ENCODE measurements around the gene LNX1.

The LNX1 gene

GRCh38 chr4:53543561-53543960 lies 47.7 kb downstream of the LNX1 start:
- no peak overlapping the region for H3K4me3 ChIP-seq
- TF ChIP-seq CTCF (IDR thresholded peaks at IDR 0.05): no peak
- H3K27ac ChIP-seq: no peak overlapping the region
- DNase-seq (ENCODE audit: low spot score): no peak

DNA sequence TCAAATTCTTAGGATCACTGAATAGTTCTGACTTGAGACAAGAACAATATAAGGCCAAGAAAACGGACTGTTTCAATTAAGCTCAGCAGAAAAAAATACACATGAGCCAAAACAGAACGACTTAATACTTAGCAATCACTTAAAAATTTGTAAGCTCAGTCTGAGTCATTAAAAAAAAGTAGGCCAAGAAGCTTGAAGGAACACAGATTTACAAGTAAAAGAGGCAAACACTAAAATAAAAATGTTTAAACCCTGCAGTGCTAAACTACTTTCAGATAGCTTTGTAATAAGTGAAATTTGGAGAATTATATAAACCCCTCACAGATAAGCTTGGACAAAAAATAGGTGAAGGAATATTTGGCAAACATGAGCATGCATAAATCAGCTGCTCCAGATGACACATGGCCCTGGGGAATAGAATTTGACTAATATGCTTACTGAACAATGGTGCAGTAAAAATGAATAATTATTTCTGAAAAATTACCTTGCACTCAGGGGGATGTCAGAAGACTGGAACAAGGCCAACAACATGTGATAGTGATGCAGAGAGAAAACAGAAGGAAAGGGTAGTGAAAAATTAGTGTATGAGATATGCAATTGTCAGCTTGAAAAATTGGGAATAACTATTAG lies 49.6 kb downstream of the LNX1 start:
- TF ChIP-seq CTCF (IDR thresholded peaks at IDR 0.05): no peak
- H3K27ac ChIP-seq: peak overlapping the region; percentile 16 to 49

GRCh38 chr4:53538756-53539155 lies 52.5 kb downstream of the LNX1 start:
- H3K4me3 ChIP-seq: no peak overlapping the region
- TF ChIP-seq CTCF (IDR thresholded peaks at IDR 0.05): no peak
- no peak for DNase-seq (ENCODE audit: low spot score)
- no peak overlapping the region for H3K27ac ChIP-seq

More for the DNA sequence above, 49.6 kb downstream of the LNX1 start:
- no peak for DNase-seq (ENCODE audit: low spot score)
- no peak overlapping the region for H3K4me3 ChIP-seq

GRCh38 chr4:53537606-53538005 lies 53.7 kb downstream of the LNX1 start:
- no peak for TF ChIP-seq CTCF (IDR thresholded peaks at IDR 0.05)
- H3K4me3 ChIP-seq: no peak overlapping the region
- H3K27ac ChIP-seq: no peak overlapping the region
- DNase-seq (ENCODE audit: low spot score): no peak

DNA sequence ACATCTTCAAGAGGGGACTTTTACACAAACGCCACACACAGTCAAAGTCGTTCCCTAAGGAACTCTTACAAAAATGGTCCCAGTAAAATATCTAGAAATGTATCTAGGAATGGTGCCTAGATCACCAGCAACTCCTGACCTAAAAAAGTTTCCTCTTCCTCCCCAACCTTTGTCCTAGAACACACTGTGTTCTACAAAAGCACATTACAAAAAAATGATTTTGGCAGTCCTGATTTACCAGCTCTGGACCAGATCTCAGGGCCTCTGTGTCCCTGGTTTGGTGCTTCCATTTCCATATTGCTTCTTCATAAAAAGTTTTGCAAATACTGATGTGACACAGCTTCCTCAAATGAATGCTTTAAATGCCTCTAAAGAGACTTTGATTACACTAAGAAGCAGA lies 55.0 kb downstream of the LNX1 start:
- peak overlapping the region in 1 of 2 donors; percentile 19 for H3K27ac ChIP-seq
- no peak for TF ChIP-seq CTCF (IDR thresholded peaks at IDR 0.05)
- no peak overlapping the region for H3K4me3 ChIP-seq
- DNase-seq (ENCODE audit: low spot score): no peak

GRCh38 chr4:53535567-53535966 lies 55.7 kb downstream of the LNX1 start:
- Histone ChIP-seq H3K4me3 (no peak overlapping the region), H3K27ac (peak overlapping the region in 1 of 2 donors; percentile 19)
- DNase-seq (ENCODE audit: low spot score): no peak
- TF ChIP-seq CTCF (IDR thresholded peaks at IDR 0.05): no peak

DNA sequence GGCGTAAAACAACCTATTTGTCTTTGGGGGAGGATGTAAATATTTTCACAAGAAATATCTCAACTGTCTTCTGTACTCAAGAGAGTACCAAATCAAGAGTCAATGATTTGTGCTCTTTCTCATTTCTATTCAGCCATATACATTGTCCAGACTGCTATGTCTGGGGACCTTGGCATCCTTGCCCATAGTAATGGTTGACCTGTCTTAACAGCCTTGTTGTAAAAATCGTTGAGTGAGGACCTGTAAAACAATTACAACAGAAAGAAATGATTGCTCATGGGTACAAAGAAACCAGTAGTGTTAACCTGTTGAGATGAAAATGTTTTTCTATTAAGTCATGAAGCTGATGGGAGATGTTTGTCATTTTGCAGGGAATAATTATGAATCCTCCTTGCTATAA lies 56.6 kb downstream of the LNX1 start:
- Histone ChIP-seq H3K4me3 (no peak overlapping the region), H3K27ac (no peak overlapping the region)
- no peak for DNase-seq (ENCODE audit: low spot score)
- TF ChIP-seq CTCF (IDR thresholded peaks at IDR 0.05): no peak

Measured in coronary artery (tissue), 2 donors.